C4-2B (cell line): ENCODE measurements around the gene LUC7L.

Experiments
- H3K27ac ChIP-seq: fragments of 450-650 bp; 2 replicates; pipeline ENCODE4 v1.5.1; 2017
- ZFX ChIP-seq: fragments of 450-650 bp; IDR thresholded peaks from 2 replicates; pipeline ENCODE4 v1.6.1; 2017
- TF ChIP-seq, protein P1 (sequence below): fragments of 450-650 bp; conservative IDR thresholded peaks from 2 replicates; pipeline ENCODE4 v1.5.1; 2017; ENCODE audit warnings: mild to moderate bottlenecking

LUC7L gene

GRCh38 chr16:249431-249830 is 20.2 kb upstream of the LUC7L start:
- no peak overlapping the region for H3K27ac ChIP-seq
- TF ChIP-seq ZFX = no peak
- TF ChIP-seq, protein P1, sequence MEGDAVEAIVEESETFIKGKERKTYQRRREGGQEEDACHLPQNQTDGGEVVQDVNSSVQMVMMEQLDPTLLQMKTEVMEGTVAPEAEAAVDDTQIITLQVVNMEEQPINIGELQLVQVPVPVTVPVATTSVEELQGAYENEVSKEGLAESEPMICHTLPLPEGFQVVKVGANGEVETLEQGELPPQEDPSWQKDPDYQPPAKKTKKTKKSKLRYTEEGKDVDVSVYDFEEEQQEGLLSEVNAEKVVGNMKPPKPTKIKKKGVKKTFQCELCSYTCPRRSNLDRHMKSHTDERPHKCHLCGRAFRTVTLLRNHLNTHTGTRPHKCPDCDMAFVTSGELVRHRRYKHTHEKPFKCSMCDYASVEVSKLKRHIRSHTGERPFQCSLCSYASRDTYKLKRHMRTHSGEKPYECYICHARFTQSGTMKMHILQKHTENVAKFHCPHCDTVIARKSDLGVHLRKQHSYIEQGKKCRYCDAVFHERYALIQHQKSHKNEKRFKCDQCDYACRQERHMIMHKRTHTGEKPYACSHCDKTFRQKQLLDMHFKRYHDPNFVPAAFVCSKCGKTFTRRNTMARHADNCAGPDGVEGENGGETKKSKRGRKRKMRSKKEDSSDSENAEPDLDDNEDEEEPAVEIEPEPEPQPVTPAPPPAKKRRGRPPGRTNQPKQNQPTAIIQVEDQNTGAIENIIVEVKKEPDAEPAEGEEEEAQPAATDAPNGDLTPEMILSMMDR = no peak

DNA sequence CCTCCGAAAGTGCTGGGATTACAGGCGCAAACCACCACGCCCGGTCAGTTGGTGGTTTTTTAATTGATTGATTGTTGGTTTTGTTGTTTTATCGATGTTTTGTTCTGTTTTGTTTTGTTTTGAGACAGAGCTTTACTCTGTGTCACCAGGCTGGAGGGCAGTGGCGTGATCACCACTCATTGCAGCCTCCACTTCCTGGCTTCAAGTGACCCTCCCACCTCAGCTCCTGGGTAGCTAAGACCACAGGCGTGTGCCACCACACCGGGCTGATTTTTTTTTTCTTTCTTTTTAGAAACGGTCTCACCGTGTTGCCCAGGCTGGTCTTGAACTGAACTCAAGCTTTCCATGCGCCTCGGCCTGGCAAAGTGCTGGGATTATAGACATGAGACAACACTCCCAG is 17.8 kb upstream of the LUC7L start:
- TF ChIP-seq, protein P1 = no peak
- no peak for TF ChIP-seq ZFX
- H3K27ac ChIP-seq = no peak overlapping the region

- TF ChIP-seq ZFX = no peak
- TF ChIP-seq, protein P1 = no peak
- no peak overlapping the region for H3K27ac ChIP-seq
Observed at GRCh38 chr16:245105-245504, 15.9 kb upstream of the LUC7L start.

DNA sequence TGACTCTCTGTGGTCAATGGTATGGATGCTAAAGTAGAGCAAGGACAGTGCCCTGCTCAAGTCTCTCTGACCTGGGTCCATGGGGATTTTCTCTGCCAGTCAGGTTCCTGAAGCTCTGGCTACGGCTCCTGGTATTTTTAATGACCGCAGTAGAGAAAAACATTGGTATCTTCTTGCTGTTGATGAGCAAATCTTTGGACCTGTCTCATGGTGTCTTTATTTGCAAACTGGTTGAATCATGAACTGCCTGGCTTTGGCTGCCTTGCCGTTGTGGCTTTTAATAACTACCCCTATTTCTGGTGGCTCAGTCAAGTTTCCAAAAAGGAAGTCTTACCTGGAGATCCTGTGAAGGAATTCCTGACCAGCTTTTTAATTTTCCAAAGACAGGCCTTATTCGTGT is 14.1 kb upstream of the LUC7L start:
- H3K27ac ChIP-seq = no peak overlapping the region
- TF ChIP-seq, protein P1 = no peak
- no peak for TF ChIP-seq ZFX

DNA sequence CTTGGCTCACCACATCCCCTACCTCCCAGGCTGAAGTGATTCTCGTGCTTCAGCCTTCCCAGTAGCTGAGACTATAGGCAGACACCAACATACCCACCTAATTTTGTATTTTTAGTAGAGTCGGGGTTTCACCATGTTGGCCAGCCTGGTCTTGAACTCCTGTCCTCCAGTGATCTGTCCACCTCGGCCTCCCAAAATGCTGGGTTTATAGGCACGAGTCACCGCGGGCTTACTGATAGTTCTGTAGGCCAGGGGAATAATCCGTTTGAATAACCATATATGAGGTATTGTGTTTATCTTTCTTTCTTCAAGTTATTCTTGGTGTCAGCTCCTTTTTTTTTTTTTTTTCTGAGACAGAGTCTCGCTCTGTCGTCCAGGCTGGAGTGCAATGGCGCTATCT is 13.0 kb upstream of the LUC7L start:
- no peak for TF ChIP-seq ZFX
- TF ChIP-seq, protein P1 = no peak

GRCh38 chr16:240559-240958 is 11.3 kb upstream of the LUC7L start:
- no peak for TF ChIP-seq ZFX
- TF ChIP-seq, protein P1 = no peak
- H3K27ac ChIP-seq = no peak overlapping the region

More for the DNA sequence above, 13.0 kb upstream of the LUC7L start:
- H3K27ac ChIP-seq = no peak overlapping the region

GRCh38 chr16:239948-240277 is 10.7 kb upstream of the LUC7L start:
- TF ChIP-seq, protein P1 = no peak
- TF ChIP-seq ZFX = no peak
- H3K27ac ChIP-seq = no peak overlapping the region
